ENCODE data around the gene XRN2. TPM values are rescaled to one million over a fixed set of nuclear protein-coding genes. Genes with fewer than 3 reads are reported as not detected.

Gene XRN2
- total and polyA plus RNA-seq, 2 of the 13 experiments (the other 11 are each of a cell fraction or from before 2014, with no cell fraction given) = 90.3 to 171 TPM

- TF ChIP-seq FUBP1 (CRISPR knock-in tag; IDR thresholded peaks at IDR 0.05; ENCODE audit: borderline replicate concordance) (no peak), SMC3 (IDR thresholded peaks at IDR 0.05; ENCODE audit: low read length) (peak; percentile 14; the same call in 1 of the 2 replicates), ZNF687 (CRISPR knock-in tag; IDR thresholded peaks at IDR 0.05) (peak; percentile 36; the same call in 1 of the 2 replicates)
These were observed 37.6 kb upstream of the XRN2 start (continued) for GRCh38 chr20:21265261-21266190.

- intact Hi-C loops (cut with micrococcal nuclease; ENCODE audit: unreplicated experiment) = no loop called here
- FAIRE-seq = no peak
- in situ Hi-C loops (cut with HindIII; ENCODE audit: extremely low pct_ligation_motif_present, low pct_unique_long_range_greater_than_20kb) = no loop called here
- Histone ChIP-seq H3K4me3 (replicated peaks in 1 of 3; ENCODE audit: insufficient read depth in 1 of 3, low read depth in 2 of 3, low read length in 3 of 3) (no peak overlapping the region), H3K79me2 (ENCODE audit: insufficient read depth, low read length) (no peaks in the 10 kb centered on the region), H3K36me3 (replicated peaks in 1 of 2; ENCODE audit: control insufficient read depth in 1 of 2, insufficient read depth in 2 of 2, low read length in 2 of 2) (no peaks in the 10 kb centered on the region), H3K9me3 (ENCODE audit: low read length) (no peaks in the 10 kb centered on the region), H3K4me1 (ENCODE audit: insufficient read depth, low read length) (no peaks in the 10 kb centered on the region), H3K27me3 (ENCODE audit: control insufficient read depth in 1 of 2, insufficient read depth in 2 of 2, low read length in 2 of 2) (peaks cover 3 to 47% of the 10 kb centered on the region in 2 experiments; a peak in 3 of 5 replicates), H2AFZ (ENCODE audit: low read length) (no peak overlapping the region), H4K20me1 (ENCODE audit: insufficient read depth, low read length) (no peaks in the 10 kb centered on the region), H3K27ac (ENCODE audit: extremely low read length, insufficient read depth, low read length) (no peak overlapping the region), H3K9ac (ENCODE audit: insufficient read depth, low read depth, low read length) (no peak overlapping the region), H3K4me2 (ENCODE audit: low read depth, low read length) (no peak overlapping the region)
- BruUV-seq (replicated peaks) = no TSS peak
- TF ChIP-seq ZNF891 (CRISPR knock-in tag; IDR thresholded peaks at IDR 0.05) (0 out of 2 replicates have a peak, but pooled peaks have one; percentile 53), ZNF660 (CRISPR knock-in tag; IDR thresholded peaks at IDR 0.05; ENCODE audit: borderline replicate concordance, low read depth) (no peak), TAF15 (IDR thresholded peaks at IDR 0.05; ENCODE audit: low read depth, low read length, poor library complexity, severe bottlenecking) (no peak), RXRA (CRISPR knock-in tag; IDR thresholded peaks at IDR 0.05) (0 out of 2 replicates have a peak, but pooled peaks have one; percentile 9)
- no peak for DNase-seq (ENCODE audit: low spot score)
- ChIA-PET CTCF (ENCODE audit: low intra/inter-chr PET ratio, low total read pairs) (no interaction called here), POLR2A (no interaction called here)
- ATAC-seq = no peak; the same call in 2 of the 3 replicates
- WGBS (ENCODE audit: low lambda C conversion rate) = 38% methylated on average over 5 of the region's 5 CpGs
These were observed 37.0 kb upstream of the XRN2 start for GRCh38 chr20:21266191-21266536.

Measured in HepG2 (cell line).